ENCODE measurements around the gene NCAM1. TPM values are rescaled to one million over a fixed set of nuclear protein-coding genes. Genes with fewer than 3 reads are reported as not detected.

NCAM1 gene
- total and polyA plus RNA-seq, 2 of the 13 experiments (the other 11 are each of a cell fraction or from before 2014, with no cell fraction given), result 0.05 TPM; not detected in 1

GRCh38 chr11:113288286-113288863 lies 327.2 kb downstream of the NCAM1 start (continued):
- TF ChIP-seq SRF (IDR thresholded peaks at IDR 0.05; ENCODE audit: low read depth, low read length), result no peak
- no peak for TF ChIP-seq ZNF850 (CRISPR knock-in tag; conservative IDR thresholded peaks at IDR 0.05)
- TF ChIP-seq FOXP1 (IDR thresholded peaks at IDR 0.05), result no peak
- peak; percentile 48; the same call in 1 of the 2 replicates for TF ChIP-seq FOXP1 (CRISPR knock-in tag; IDR thresholded peaks at IDR 0.05)
- no peak for TF ChIP-seq ZNF556 (CRISPR knock-in tag; IDR thresholded peaks at IDR 0.05; ENCODE audit: borderline replicate concordance)
- no peak for TF ChIP-seq ZNF142 (CRISPR knock-in tag; IDR thresholded peaks at IDR 0.05)
- TF ChIP-seq SP140L (CRISPR knock-in tag; IDR thresholded peaks at IDR 0.05; ENCODE audit: borderline replicate concordance), result no peak
- 0 out of 2 replicates have a peak, but pooled peaks have one; percentile 33 for TF ChIP-seq ZNF329 (CRISPR knock-in tag; IDR thresholded peaks at IDR 0.05; ENCODE audit: low read depth)
- TF ChIP-seq RXRA (CRISPR knock-in tag; IDR thresholded peaks at IDR 0.05), result peak; percentile 55; the same call in 1 of the 2 replicates
- no peak for TF ChIP-seq PAX8 (CRISPR knock-in tag; IDR thresholded peaks at IDR 0.05; ENCODE audit: borderline replicate concordance)
- no peak for TF ChIP-seq HOXD1 (CRISPR knock-in tag; IDR thresholded peaks at IDR 0.05)
- no peak for TF ChIP-seq SOX13 (IDR thresholded peaks at IDR 0.05)
- TF ChIP-seq SOX13 (CRISPR knock-in tag; conservative IDR thresholded peaks at IDR 0.05 in 1 of 2, IDR thresholded peaks at IDR 0.05 in 1 of 2), result 0 out of 4 replicates have a peak, but pooled peaks of 1 of the 2 experiments have one; percentile 10
- no peak for TF ChIP-seq NCOA2 (CRISPR knock-in tag; IDR thresholded peaks at IDR 0.05)
- no peak for TF ChIP-seq SP2 (CRISPR knock-in tag; IDR thresholded peaks at IDR 0.05)
- peak; percentile 86 for TF ChIP-seq PATZ1 (CRISPR knock-in tag; IDR thresholded peaks at IDR 0.05)
- TF ChIP-seq NPAS2 (CRISPR knock-in tag; IDR thresholded peaks at IDR 0.05; ENCODE audit: borderline replicate concordance), result no peak
- TF ChIP-seq ZBTB20 (CRISPR knock-in tag; IDR thresholded peaks at IDR 0.05; ENCODE audit: borderline replicate concordance, low read depth), result no peak
- no peak for TF ChIP-seq ZNF674 (CRISPR knock-in tag; IDR thresholded peaks at IDR 0.05; ENCODE audit: low read depth)
- TF ChIP-seq CHCHD3 (CRISPR knock-in tag; IDR thresholded peaks at IDR 0.05), result no peak
- no peak for TF ChIP-seq SP4 (CRISPR knock-in tag; IDR thresholded peaks at IDR 0.05)
- TF ChIP-seq ZNF766 (CRISPR knock-in tag; IDR thresholded peaks at IDR 0.05; ENCODE audit: borderline replicate concordance), result no peak
- TF ChIP-seq TEAD3 (CRISPR knock-in tag; optimal IDR thresholded peaks at IDR 0.05; ENCODE audit: borderline replicate concordance), result no peak
- no peak for TF ChIP-seq KAT8 (CRISPR knock-in tag; IDR thresholded peaks at IDR 0.05)
